ENCODE data around the gene PRR35. TPM values are rescaled to one million over a fixed set of nuclear protein-coding genes. Genes with fewer than 3 reads are reported as not detected.

The PRR35 gene
- total RNA-seq, 1 experiment from 2014 or later = not detected

GRCh38 chr16:568401-569258 is 8.4 kb downstream of the PRR35 start:
- Histone ChIP-seq H3F3A (ENCODE audit: low read length, unreplicated experiment) (no peaks in the 10 kb centered on the region), H3K9me3 (ENCODE audit: low read length) (no peaks in the 10 kb centered on the region), H4K20me1 (ENCODE audit: low read length) (no peaks in the 10 kb centered on the region), H3K9ac (ENCODE audit: low read length) (no peak overlapping the region), H3K9me2 (replicated peaks; ENCODE audit: low read length) (no peaks in the 10 kb centered on the region), H3K4me2 (ENCODE audit: low read length) (peak overlapping the region; percentile 80), H2AFZ (ENCODE audit: low read length) (no peak overlapping the region), H3K4me1 (ENCODE audit: insufficient read depth, low read length) (peaks cover 6% of the 10 kb centered on the region; the same call in 1 of the 2 replicates), H3K36me3 (ENCODE audit: low read depth, low read length) (no peaks in the 10 kb centered on the region), H3K27ac (ENCODE audit: low read length) (no peak overlapping the region), H3K79me2 (ENCODE audit: low read length) (peaks cover 12% of the 10 kb centered on the region), H3K4me3 (ENCODE audit: low read length) (no peak overlapping the region; the same call in 1 of the 2 replicates), H3K27me3 (ENCODE audit: low read length) (no peaks in the 10 kb centered on the region)
- TF ChIP-seq EZH2phosphoT487 (IDR thresholded peaks at IDR 0.05; ENCODE audit: borderline replicate concordance, low read length) = no peak
- TF ChIP-seq CTCF (conservative IDR thresholded peaks at IDR 0.05; ENCODE audit: low read depth, low read length) = no peak
- TF ChIP-seq EZH2 (IDR thresholded peaks at IDR 0.05; ENCODE audit: low read length, unreplicated experiment) = no peak
- CTCF ChIA-PET = no interaction called here
- BruUV-seq (replicated peaks) = no TSS peak
- DNase-seq (no peak), ATAC-seq (peak; percentile 35; the same call in 1 of the 2 replicates)
- intact Hi-C loops (cut with micrococcal nuclease) = no loop called here
- POLR2A ChIA-PET (ENCODE audit: unreplicated experiment) = no interaction called here

- Histone ChIP-seq H3F3A (ENCODE audit: low read length, unreplicated experiment) (no peaks in the 10 kb centered on the region), H3K27ac (ENCODE audit: low read length) (no peak within 1 kb of the TSS), H3K9me2 (replicated peaks; ENCODE audit: low read length) (no peaks in the 10 kb centered on the region), H3K4me2 (ENCODE audit: low read length) (peak within 1 kb of the TSS; percentile 84), H2AFZ (ENCODE audit: low read length) (peak within 1 kb of the TSS; percentile 75), H4K20me1 (ENCODE audit: low read length) (no peaks in the 10 kb centered on the region), H3K9ac (ENCODE audit: low read length) (peak within 1 kb of the TSS; percentile 77), H3K27me3 (ENCODE audit: low read length) (no peaks in the 10 kb centered on the region), H3K79me2 (ENCODE audit: low read length) (peaks cover 12% of the 10 kb centered on the region), H3K4me1 (ENCODE audit: insufficient read depth, low read length) (peaks cover 6% of the 10 kb centered on the region; the same call in 1 of the 2 replicates), H3K4me3 (ENCODE audit: low read length) (peak within 1 kb of the TSS; percentile 87), H3K36me3 (ENCODE audit: low read depth, low read length) (no peaks in the 10 kb centered on the region), H3K9me3 (ENCODE audit: low read length) (no peaks in the 10 kb centered on the region)
- ATAC-seq (peak; percentile 69), DNase-seq (peak; percentile 48)
- TSS peak; percentile 57 for BruUV-seq (replicated peaks)
- no peak for TF ChIP-seq EZH2phosphoT487 (IDR thresholded peaks at IDR 0.05; ENCODE audit: borderline replicate concordance, low read length)
- TF ChIP-seq EZH2 (IDR thresholded peaks at IDR 0.05; ENCODE audit: low read length, unreplicated experiment) = no peak
- TF ChIP-seq CTCF (conservative IDR thresholded peaks at IDR 0.05; ENCODE audit: low read depth, low read length) = no peak
- ChIA-PET POLR2A (ENCODE audit: unreplicated experiment) (no interaction called here), CTCF (no interaction called here)
- intact Hi-C loops (cut with micrococcal nuclease) = no loop called here
Observed at GRCh38 chr16:569445-570254, 9.5 kb downstream of the PRR35 start, which contains the start of gene PIGQ. PIGQ (plus strand) TSS chr16:569968; CDS start chr16:574075, 4,107 bp downstream.
